Measurements from ENCODE around the gene CAPZA1. TPM values are rescaled to one million over a fixed set of nuclear protein-coding genes. Genes with fewer than 3 reads are reported as not detected.

Gene CAPZA1
- total RNA-seq, 1 experiment from 2014 or later: 148 TPM

- H3K27me3 ChIP-seq (ENCODE audit: insufficient read depth, low read length): no peaks in the 10 kb centered on the region
- RAD21 ChIA-PET (ENCODE audit: low non-redundant PET in 1 of 2, low total read pairs in 2 of 2, uncharacterized antibody in 2 of 2, unreplicated experiment in 2 of 2): no interaction called here
- no peak overlapping the region for H3K4me2 ChIP-seq (ENCODE audit: low read length)
- no peak overlapping the region for H3K4me3 ChIP-seq (replicated peaks in 1 of 2; ENCODE audit: low read depth in 1 of 2, low read length in 2 of 2)
- H3K27ac ChIP-seq (ENCODE audit: low read depth, low read length): no peak overlapping the region
- H3K9me3 ChIP-seq (ENCODE audit: control insufficient read depth in 1 of 2, insufficient read depth in 1 of 2, low read depth in 1 of 2, low read length in 2 of 2): no peaks in the 10 kb centered on the region
- intact Hi-C loops (cut with micrococcal nuclease): no loop called here
- H3K79me2 ChIP-seq (ENCODE audit: insufficient read depth, low read length): no peaks in the 10 kb centered on the region
- H3K36me3 ChIP-seq (ENCODE audit: control insufficient read depth in 1 of 2, insufficient read depth in 2 of 2, low read length in 2 of 2): peaks cover 21 to 23% of the 10 kb centered on the region in 2 experiments
- POLR2A ChIA-PET: no interaction called here
- TF ChIP-seq SIN3A (IDR thresholded peaks at IDR 0.05; ENCODE audit: low read depth): no peak
- TF ChIP-seq POLR2A (IDR thresholded peaks at IDR 0.05; ENCODE audit: borderline replicate concordance, extremely low read depth, insufficient read depth, insufficient read length): no peak
- TF ChIP-seq ZFX (IDR thresholded peaks at IDR 0.05): no peak
- no peak for TF ChIP-seq POLR2AphosphoS5 (IDR thresholded peaks at IDR 0.05; ENCODE audit: low read depth, low read length)
- no peak for TF ChIP-seq SRF (IDR thresholded peaks at IDR 0.05; ENCODE audit: low read depth)
- no peak for TF ChIP-seq RAD21 (IDR thresholded peaks at IDR 0.05; ENCODE audit: low read depth)
- TF ChIP-seq SP1 (IDR thresholded peaks at IDR 0.05; ENCODE audit: low read depth): no peak
- ATAC-seq: no peak
- no peaks in the 10 kb centered on the region for H3K9me2 ChIP-seq (ENCODE audit: insufficient read depth)
- H3K9ac ChIP-seq (ENCODE audit: low read length): no peak overlapping the region
- no peak overlapping the region for H2AFZ ChIP-seq (ENCODE audit: low read depth, low read length, poor library complexity, severe bottlenecking)
- no peaks in the 10 kb centered on the region for H4K20me1 ChIP-seq (ENCODE audit: insufficient read depth)
- CTCF ChIA-PET: no interaction called here
- peaks cover 21% of the 10 kb centered on the region in 2 experiments for H3K4me1 ChIP-seq (ENCODE audit: control insufficient read depth in 1 of 2, insufficient read depth in 2 of 2, low read length in 2 of 2)
- no TSS peak for BruUV-seq (replicated peaks)
- DNase-seq (ENCODE audit: low read depth, low spot score): no peak
Measured at GRCh38 chr1:112695276-112695675, 75.6 kb downstream of the CAPZA1 start.

DNA sequence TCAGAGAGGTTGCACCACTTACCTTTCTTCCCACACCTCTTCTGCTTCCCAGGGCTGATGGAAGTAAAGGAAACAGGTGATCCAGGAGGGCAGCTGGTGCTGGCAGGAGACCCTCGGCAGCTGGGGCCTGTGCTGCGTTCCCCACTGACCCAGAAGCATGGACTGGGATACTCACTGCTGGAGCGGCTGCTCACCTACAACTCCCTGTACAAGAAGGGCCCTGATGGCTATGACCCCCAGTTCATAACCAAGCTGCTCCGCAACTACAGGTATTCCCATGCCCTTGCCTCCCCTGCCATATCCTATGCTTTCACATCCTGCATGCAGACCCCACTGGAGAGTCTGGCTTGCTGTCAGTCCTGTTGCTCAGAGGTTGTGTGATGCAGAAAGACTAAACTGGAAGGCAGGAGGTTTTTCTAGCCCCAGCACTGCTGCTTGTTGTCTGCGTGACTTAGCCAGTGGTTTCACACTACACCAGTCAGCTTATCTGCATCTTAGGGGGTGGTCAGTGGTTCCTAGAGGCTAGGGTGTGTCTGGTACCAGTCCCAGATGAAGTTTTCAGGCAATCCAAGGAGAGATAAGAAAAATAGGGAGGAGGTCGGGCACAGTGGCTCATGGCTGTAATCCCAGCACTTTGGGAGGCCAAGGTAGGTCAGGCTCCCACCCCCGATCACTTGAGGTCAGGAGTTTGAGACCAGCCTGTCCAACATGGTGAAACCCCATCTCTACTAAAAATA lies 77.1 kb downstream of the CAPZA1 start:
- Histone ChIP-seq H3K9ac (ENCODE audit: low read length) (no peak overlapping the region), H2AFZ (ENCODE audit: low read depth, low read length, poor library complexity, severe bottlenecking) (no peak overlapping the region), H3K36me3 (ENCODE audit: control insufficient read depth in 1 of 2, insufficient read depth in 2 of 2, low read length in 2 of 2) (peaks cover 16 to 30% of the 10 kb centered on the region in 2 experiments), H3K9me3 (ENCODE audit: control insufficient read depth in 1 of 2, insufficient read depth in 1 of 2, low read depth in 1 of 2, low read length in 2 of 2) (no peaks in the 10 kb centered on the region), H3K79me2 (ENCODE audit: insufficient read depth, low read length) (no peaks in the 10 kb centered on the region), H4K20me1 (ENCODE audit: insufficient read depth) (no peaks in the 10 kb centered on the region), H3K9me2 (ENCODE audit: insufficient read depth) (no peaks in the 10 kb centered on the region), H3K4me1 (ENCODE audit: control insufficient read depth in 1 of 2, insufficient read depth in 2 of 2, low read length in 2 of 2) (peaks cover 35 to 36% of the 10 kb centered on the region in 2 experiments), H3K4me3 (replicated peaks in 1 of 2; ENCODE audit: low read depth in 1 of 2, low read length in 2 of 2) (no peak overlapping the region), H3K4me2 (ENCODE audit: low read length) (no peak overlapping the region), H3K27me3 (ENCODE audit: insufficient read depth, low read length) (no peaks in the 10 kb centered on the region), H3K27ac (ENCODE audit: low read depth, low read length) (no peak overlapping the region)
- ChIA-PET CTCF (no interaction called here), POLR2A (no interaction called here), RAD21 (ENCODE audit: low non-redundant PET in 1 of 2, low total read pairs in 2 of 2, uncharacterized antibody in 2 of 2, unreplicated experiment in 2 of 2) (no interaction called here)
- intact Hi-C loops (cut with micrococcal nuclease): no loop called here
- DNase-seq (ENCODE audit: low read depth, low spot score) (no peak), ATAC-seq (no peak)
- no TSS peak for BruUV-seq (replicated peaks)
- TF ChIP-seq, protein P1, sequence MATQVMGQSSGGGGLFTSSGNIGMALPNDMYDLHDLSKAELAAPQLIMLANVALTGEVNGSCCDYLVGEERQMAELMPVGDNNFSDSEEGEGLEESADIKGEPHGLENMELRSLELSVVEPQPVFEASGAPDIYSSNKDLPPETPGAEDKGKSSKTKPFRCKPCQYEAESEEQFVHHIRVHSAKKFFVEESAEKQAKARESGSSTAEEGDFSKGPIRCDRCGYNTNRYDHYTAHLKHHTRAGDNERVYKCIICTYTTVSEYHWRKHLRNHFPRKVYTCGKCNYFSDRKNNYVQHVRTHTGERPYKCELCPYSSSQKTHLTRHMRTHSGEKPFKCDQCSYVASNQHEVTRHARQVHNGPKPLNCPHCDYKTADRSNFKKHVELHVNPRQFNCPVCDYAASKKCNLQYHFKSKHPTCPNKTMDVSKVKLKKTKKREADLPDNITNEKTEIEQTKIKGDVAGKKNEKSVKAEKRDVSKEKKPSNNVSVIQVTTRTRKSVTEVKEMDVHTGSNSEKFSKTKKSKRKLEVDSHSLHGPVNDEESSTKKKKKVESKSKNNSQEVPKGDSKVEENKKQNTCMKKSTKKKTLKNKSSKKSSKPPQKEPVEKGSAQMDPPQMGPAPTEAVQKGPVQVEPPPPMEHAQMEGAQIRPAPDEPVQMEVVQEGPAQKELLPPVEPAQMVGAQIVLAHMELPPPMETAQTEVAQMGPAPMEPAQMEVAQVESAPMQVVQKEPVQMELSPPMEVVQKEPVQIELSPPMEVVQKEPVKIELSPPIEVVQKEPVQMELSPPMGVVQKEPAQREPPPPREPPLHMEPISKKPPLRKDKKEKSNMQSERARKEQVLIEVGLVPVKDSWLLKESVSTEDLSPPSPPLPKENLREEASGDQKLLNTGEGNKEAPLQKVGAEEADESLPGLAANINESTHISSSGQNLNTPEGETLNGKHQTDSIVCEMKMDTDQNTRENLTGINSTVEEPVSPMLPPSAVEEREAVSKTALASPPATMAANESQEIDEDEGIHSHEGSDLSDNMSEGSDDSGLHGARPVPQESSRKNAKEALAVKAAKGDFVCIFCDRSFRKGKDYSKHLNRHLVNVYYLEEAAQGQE (IDR thresholded peaks at IDR 0.05; ENCODE audit: low read depth): no peak
- no peak for TF ChIP-seq CBX3 (IDR thresholded peaks at IDR 0.05; ENCODE audit: low read depth)
- TF ChIP-seq ZBTB33 (IDR thresholded peaks at IDR 0.05; ENCODE audit: extremely low read depth, insufficient replicate concordance, low read length): no peak
- TF ChIP-seq, protein P2, sequence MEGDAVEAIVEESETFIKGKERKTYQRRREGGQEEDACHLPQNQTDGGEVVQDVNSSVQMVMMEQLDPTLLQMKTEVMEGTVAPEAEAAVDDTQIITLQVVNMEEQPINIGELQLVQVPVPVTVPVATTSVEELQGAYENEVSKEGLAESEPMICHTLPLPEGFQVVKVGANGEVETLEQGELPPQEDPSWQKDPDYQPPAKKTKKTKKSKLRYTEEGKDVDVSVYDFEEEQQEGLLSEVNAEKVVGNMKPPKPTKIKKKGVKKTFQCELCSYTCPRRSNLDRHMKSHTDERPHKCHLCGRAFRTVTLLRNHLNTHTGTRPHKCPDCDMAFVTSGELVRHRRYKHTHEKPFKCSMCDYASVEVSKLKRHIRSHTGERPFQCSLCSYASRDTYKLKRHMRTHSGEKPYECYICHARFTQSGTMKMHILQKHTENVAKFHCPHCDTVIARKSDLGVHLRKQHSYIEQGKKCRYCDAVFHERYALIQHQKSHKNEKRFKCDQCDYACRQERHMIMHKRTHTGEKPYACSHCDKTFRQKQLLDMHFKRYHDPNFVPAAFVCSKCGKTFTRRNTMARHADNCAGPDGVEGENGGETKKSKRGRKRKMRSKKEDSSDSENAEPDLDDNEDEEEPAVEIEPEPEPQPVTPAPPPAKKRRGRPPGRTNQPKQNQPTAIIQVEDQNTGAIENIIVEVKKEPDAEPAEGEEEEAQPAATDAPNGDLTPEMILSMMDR (IDR thresholded peaks at IDR 0.05 in 2 of 3, conservative IDR thresholded peaks at IDR 0.05 in 1 of 3; ENCODE audit: borderline replicate concordance in 1 of 3, insufficient read depth in 1 of 3, low read depth in 2 of 3, low read length in 2 of 3): no peak
- no peak for TF ChIP-seq ZNF274 (IDR thresholded peaks at IDR 0.05; ENCODE audit: low read depth, low read length)
- TF ChIP-seq FOSL1 (IDR thresholded peaks at IDR 0.05; ENCODE audit: low read depth): no peak
